Nephron progenitor cell (in vitro differentiated cells): ENCODE data around the gene MAGI2.

Source experiments
- DNase-seq: peaks from one replicate; pipeline ENCODE4 v3.0.0; 2021
- H3K27ac Mint-ChIP-seq: 2 replicates; pipeline ENCODE4 v1.8.0; 2021; ENCODE audit warnings: mild to moderate bottlenecking, moderate library complexity, mixed read lengths
- H3K27me3 Mint-ChIP-seq: 2 replicates; pipeline ENCODE4 v1.8.0; 2021; ENCODE audit warnings: mild to moderate bottlenecking, low read depth, mixed read lengths; ENCODE audit not compliant: poor library complexity
- H3K36me3 Mint-ChIP-seq: 2 replicates; pipeline ENCODE4 v1.8.0; 2021; ENCODE audit warnings: low read depth, mixed read lengths
- H3K4me1 Mint-ChIP-seq: 2 replicates; pipeline ENCODE4 v1.8.0; 2021; ENCODE audit warnings: mixed read lengths
- H3K4me3 Mint-ChIP-seq: 2 replicates; pipeline ENCODE4 v1.8.0; 2021; ENCODE audit warnings: mild to moderate bottlenecking, moderate library complexity, mixed read lengths
- H3K9me3 Mint-ChIP-seq: 2 replicates; pipeline ENCODE4 v1.8.0; 2021; ENCODE audit warnings: mild to moderate bottlenecking, moderate library complexity, mixed read lengths
- TF ChIP-seq, protein P1 (sequence below): fragments of 200-600 bp; sonication (generic); IDR thresholded peaks from 2 replicates; pipeline ENCODE4 v1.5.0; 2021; ENCODE audit warnings: antibody characterized with exemption

Gene MAGI2

DNA sequence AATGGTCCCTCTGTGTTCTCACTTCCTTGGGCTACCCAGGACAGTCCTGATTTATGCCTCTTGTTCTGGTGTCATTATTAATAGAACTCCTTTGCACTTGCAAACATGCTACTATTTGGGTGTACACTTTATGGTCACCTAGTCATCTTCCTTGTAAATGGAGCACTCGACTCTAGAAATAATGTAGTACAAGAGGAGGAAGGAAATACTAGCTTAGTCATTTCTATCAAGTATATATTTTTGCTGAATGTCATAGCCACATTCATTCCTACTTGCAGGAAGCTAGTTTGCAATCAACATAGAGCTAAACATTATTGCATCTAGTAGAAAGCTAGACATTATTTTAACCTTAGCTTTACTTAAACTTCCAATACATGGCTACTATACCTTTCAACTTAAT lies 335.3 kb downstream of the MAGI2 start:
- H3K27me3 Mint-ChIP-seq = no peaks in the 10 kb centered on the region
- no peaks in the 10 kb centered on the region for H3K36me3 Mint-ChIP-seq
- no peaks in the 10 kb centered on the region for H3K9me3 Mint-ChIP-seq
- no peak for DNase-seq
- H3K4me1 Mint-ChIP-seq = no peaks in the 10 kb centered on the region
- TF ChIP-seq, protein P1, sequence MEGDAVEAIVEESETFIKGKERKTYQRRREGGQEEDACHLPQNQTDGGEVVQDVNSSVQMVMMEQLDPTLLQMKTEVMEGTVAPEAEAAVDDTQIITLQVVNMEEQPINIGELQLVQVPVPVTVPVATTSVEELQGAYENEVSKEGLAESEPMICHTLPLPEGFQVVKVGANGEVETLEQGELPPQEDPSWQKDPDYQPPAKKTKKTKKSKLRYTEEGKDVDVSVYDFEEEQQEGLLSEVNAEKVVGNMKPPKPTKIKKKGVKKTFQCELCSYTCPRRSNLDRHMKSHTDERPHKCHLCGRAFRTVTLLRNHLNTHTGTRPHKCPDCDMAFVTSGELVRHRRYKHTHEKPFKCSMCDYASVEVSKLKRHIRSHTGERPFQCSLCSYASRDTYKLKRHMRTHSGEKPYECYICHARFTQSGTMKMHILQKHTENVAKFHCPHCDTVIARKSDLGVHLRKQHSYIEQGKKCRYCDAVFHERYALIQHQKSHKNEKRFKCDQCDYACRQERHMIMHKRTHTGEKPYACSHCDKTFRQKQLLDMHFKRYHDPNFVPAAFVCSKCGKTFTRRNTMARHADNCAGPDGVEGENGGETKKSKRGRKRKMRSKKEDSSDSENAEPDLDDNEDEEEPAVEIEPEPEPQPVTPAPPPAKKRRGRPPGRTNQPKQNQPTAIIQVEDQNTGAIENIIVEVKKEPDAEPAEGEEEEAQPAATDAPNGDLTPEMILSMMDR = no peak
- no peak overlapping the region for H3K4me3 Mint-ChIP-seq
- no peak overlapping the region for H3K27ac Mint-ChIP-seq

DNA sequence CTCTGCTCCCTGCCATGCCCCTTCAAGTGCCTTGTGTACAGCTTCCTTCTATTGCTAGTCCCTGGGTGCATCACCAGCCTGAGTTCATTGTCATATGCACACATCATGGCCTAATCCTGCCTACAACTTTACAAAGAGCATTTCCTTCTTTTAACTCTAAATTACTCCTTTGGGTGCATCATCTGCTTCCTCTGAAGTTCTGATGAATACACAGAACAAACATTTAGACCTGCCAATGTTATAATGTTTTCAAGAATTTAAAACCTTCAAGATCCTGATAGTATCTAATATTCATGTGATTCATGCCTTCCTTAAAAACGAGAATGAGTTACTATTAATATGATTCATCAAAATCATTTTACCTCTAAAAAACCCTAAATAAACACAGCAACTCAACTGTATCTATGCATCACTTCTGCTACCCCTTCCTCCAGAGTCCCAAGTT lies 357.1 kb downstream of the MAGI2 start:
- no peak overlapping the region for H3K27ac Mint-ChIP-seq
- no peak for DNase-seq
- H3K27me3 Mint-ChIP-seq = no peaks in the 10 kb centered on the region
- H3K4me3 Mint-ChIP-seq = no peak overlapping the region
- TF ChIP-seq, protein P1 = no peak
- no peaks in the 10 kb centered on the region for H3K4me1 Mint-ChIP-seq
- no peaks in the 10 kb centered on the region for H3K9me3 Mint-ChIP-seq
- H3K36me3 Mint-ChIP-seq = no peaks in the 10 kb centered on the region

DNA sequence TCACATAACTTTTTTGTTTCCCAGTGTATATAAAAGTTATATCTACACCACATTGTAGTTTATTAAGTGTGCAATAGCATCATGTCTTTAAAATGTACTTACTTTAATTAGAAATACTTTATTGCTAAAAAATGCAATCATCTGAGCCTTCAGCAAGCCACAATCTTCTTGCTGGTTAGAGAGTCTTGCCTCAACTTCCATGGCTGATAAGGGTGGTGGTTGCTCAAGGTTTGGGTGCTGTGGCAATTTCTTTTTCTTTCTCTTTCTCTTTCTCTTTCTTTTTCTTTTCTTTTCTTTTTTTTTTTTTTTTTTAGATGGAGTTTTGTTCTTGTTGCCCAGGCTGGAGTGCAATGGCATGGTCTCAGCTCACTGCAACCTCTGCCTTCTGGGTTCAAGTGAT lies 360.0 kb downstream of the MAGI2 start:
- Mint-ChIP-seq H3K27me3 (no peaks in the 10 kb centered on the region), H3K27ac (no peak overlapping the region), H3K4me1 (no peaks in the 10 kb centered on the region), H3K9me3 (peaks cover 8% of the 10 kb centered on the region), H3K4me3 (no peak overlapping the region), H3K36me3 (no peaks in the 10 kb centered on the region)
- TF ChIP-seq, protein P1 = no peak
- DNase-seq = no peak

DNA sequence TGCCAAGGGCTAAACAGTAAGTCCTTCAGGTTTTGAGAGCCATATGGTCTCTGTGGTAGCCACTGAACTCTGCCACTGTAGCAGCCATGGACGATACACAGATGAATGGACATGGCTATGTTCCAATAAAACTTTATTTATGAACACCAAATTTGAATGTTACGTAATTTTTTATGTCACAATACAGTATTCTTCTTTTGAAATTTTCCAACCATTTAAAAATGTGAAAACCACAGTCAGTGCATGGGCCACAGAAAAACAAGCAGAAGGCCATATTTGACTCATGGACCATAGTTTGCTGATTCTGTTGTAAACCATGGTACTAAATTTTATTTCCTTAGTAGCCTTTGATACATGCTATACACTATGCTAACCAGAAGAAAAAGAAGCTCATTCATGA lies 361.8 kb downstream of the MAGI2 start:
- H3K4me3 Mint-ChIP-seq = no peak overlapping the region
- no peaks in the 10 kb centered on the region for H3K4me1 Mint-ChIP-seq
- peaks cover 19% of the 10 kb centered on the region for H3K9me3 Mint-ChIP-seq
- H3K27ac Mint-ChIP-seq = no peak overlapping the region
- DNase-seq = no peak
- TF ChIP-seq, protein P1 = no peak
- no peaks in the 10 kb centered on the region for H3K36me3 Mint-ChIP-seq
- no peaks in the 10 kb centered on the region for H3K27me3 Mint-ChIP-seq

DNA sequence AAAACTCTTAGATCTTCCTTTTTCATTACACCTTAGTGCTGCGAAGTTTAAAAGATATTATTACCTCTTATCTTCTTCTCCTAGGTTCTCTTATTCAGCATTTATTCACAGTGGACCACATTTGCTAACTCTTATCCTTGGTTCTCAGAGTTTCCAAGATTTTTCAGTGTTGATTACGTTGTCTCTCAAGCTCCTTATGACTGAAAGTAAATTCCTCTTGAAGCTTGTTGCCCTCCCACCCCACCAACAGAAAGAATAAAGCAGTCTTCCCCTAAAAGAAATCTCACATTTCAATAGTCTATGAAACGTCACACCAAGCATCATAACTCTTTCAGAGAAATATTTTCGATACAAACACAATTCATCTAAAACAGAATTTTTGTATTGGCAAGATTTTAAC lies 362.5 kb downstream of the MAGI2 start:
- TF ChIP-seq, protein P1 = no peak
- DNase-seq = no peak

DNA sequence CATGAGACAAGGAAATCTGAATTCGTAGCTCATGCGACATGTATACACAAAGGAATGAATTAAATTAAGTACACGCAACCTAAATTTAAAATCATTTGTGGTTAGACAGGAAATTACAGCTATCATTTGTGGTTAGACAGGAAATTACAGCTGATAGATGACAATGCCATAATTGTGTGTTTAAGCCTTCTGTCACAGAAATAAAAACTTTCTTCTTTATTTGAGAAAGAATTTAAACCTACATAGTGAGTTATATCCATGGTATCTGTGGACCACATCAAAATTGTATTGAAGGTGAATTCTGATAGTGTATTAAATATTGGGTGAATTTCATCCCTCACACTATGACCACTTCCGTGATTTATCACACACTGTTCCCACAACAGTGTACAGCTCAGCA lies 362.9 kb downstream of the MAGI2 start:
- TF ChIP-seq, protein P1 = no peak
- no peak overlapping the region for H3K27ac Mint-ChIP-seq
- H3K9me3 Mint-ChIP-seq = peaks cover 19% of the 10 kb centered on the region
- no peak overlapping the region for H3K4me3 Mint-ChIP-seq
- H3K36me3 Mint-ChIP-seq = no peaks in the 10 kb centered on the region
- no peak for DNase-seq
- no peaks in the 10 kb centered on the region for H3K4me1 Mint-ChIP-seq
- H3K27me3 Mint-ChIP-seq = no peaks in the 10 kb centered on the region

More for the DNA sequence above, 362.5 kb downstream of the MAGI2 start:
- no peak overlapping the region for H3K4me3 Mint-ChIP-seq
- H3K27me3 Mint-ChIP-seq = no peaks in the 10 kb centered on the region
- peaks cover 19% of the 10 kb centered on the region for H3K9me3 Mint-ChIP-seq
- no peak overlapping the region for H3K27ac Mint-ChIP-seq
- no peaks in the 10 kb centered on the region for H3K36me3 Mint-ChIP-seq
- H3K4me1 Mint-ChIP-seq = no peaks in the 10 kb centered on the region
